Liver (tissue), 9 donors: ENCODE results near the gene SLC16A2. TPM values are rescaled to one million over a fixed set of nuclear protein-coding genes. Genes with fewer than 3 reads are reported as not detected.

Experiments
- DNase-seq: peaks from one replicate; pipeline ENCODE4 v3.0.0-alpha.2; 2017; ENCODE audit warnings: low spot score
- H3K27ac ChIP-seq, 2 donors: one replicate each; pipeline ENCODE4 v1.7.0; 2013; ENCODE audit warnings: inconsistent platforms in 2 of 2, low read length in 2 of 2, control low read depth in 1 of 2, low read depth in 1 of 2, mild to moderate bottlenecking in 1 of 2
- H3K27me3 ChIP-seq, 4 donors: one replicate each; pipeline versions ENCODE4 v1.6.1 to v1.7.0; 2013; ENCODE audit warnings: low read length in 3 of 4, inconsistent platforms in 1 of 4, mild to moderate bottlenecking in 1 of 4, moderate library complexity in 1 of 4; ENCODE audit not compliant: control insufficient read depth in 4 of 4, insufficient read depth in 4 of 4
- H3K36me3 ChIP-seq, 4 donors: one replicate each; pipeline versions ENCODE4 v1.6.1 to v1.7.0; 2013; ENCODE audit warnings: low read length in 3 of 4, mild to moderate bottlenecking in 3 of 4, low read depth in 1 of 4, moderate library complexity in 1 of 4; ENCODE audit not compliant: control insufficient read depth in 4 of 4, insufficient read depth in 3 of 4
- H3K4me1 ChIP-seq, 4 donors: one replicate each; pipeline versions ENCODE4 v1.6.1 to v1.7.0; 2013; ENCODE audit warnings: low read length in 3 of 4, mild to moderate bottlenecking in 3 of 4, moderate library complexity in 1 of 4; ENCODE audit not compliant: control insufficient read depth in 4 of 4, insufficient read depth in 4 of 4
- H3K4me3 ChIP-seq, 3 donors: one replicate each; pipeline versions ENCODE4 v1.6.1 to v1.7.0; 2013; ENCODE audit warnings: low read length in 3 of 3, control low read depth in 1 of 3, low read depth in 1 of 3, mild to moderate bottlenecking in 1 of 3
- H3K9ac ChIP-seq, 2 donors: one replicate each; pipeline ENCODE4 v1.7.0; 2013; ENCODE audit warnings: low read length in 2 of 2, mild to moderate bottlenecking in 2 of 2, moderate library complexity in 2 of 2, control low read depth in 1 of 2, low read depth in 1 of 2
- H3K9me3 ChIP-seq, 4 donors: one replicate each; pipeline versions ENCODE4 v1.6.1 to v1.7.0; 2013; ENCODE audit warnings: low read length in 3 of 4; ENCODE audit not compliant: control insufficient read depth in 4 of 4
- ATF3 ChIP-seq: IDR thresholded peaks from 2 replicates; pipeline ENCODE4 v1.6.1; 2016; ENCODE audit warnings: antibody characterized with exemption
- CTCF ChIP-seq: fragments of 150-350 bp; IDR thresholded peaks from 2 replicates; pipeline ENCODE4 v1.5.1; 2017; ENCODE audit warnings: improper control_type of control experiment, low read depth, low read length; ENCODE audit not compliant: missing input control
- GABPA ChIP-seq, 2 donors: IDR thresholded peaks in 1 of 2; conservative IDR thresholded peaks in 1 of 2; 2 replicates each; pipeline ENCODE4 v1.6.1; 2016; ENCODE audit warnings: antibody characterized with exemption in 2 of 2, mild to moderate bottlenecking in 1 of 2, moderate library complexity in 1 of 2
- HNF4A ChIP-seq, 2 donors: conservative IDR thresholded peaks; 2 replicates each; pipeline ENCODE4 v1.6.1; 2016; ENCODE audit warnings: antibody characterized with exemption in 2 of 2, mild to moderate bottlenecking in 2 of 2
- HNF4G ChIP-seq: IDR thresholded peaks from 2 replicates; pipeline ENCODE4 v1.6.1; 2016; ENCODE audit warnings: antibody characterized with exemption
- JUND ChIP-seq, 2 donors: IDR thresholded peaks; 2 replicates each; pipeline ENCODE4 v1.6.1; 2016; ENCODE audit warnings: antibody characterized with exemption in 2 of 2
- MAX ChIP-seq: IDR thresholded peaks from 2 replicates; pipeline ENCODE4 v1.6.1; 2016; ENCODE audit warnings: antibody characterized with exemption
- NR2F2 ChIP-seq: IDR thresholded peaks from 2 replicates; pipeline ENCODE4 v1.6.1; 2016; ENCODE audit warnings: antibody characterized with exemption
- RAD21 ChIP-seq, 2 donors: IDR thresholded peaks; 2 replicates each; pipeline ENCODE4 v1.6.1; 2016; ENCODE audit warnings: antibody characterized with exemption in 2 of 2, mild to moderate bottlenecking in 2 of 2
- REST ChIP-seq: IDR thresholded peaks from 2 replicates; pipeline ENCODE4 v1.6.1; 2016; ENCODE audit warnings: antibody characterized with exemption, mild to moderate bottlenecking
- TAF1 ChIP-seq: conservative IDR thresholded peaks from 2 replicates; pipeline ENCODE4 v1.6.1; 2016; ENCODE audit warnings: antibody characterized with exemption, mild to moderate bottlenecking
- WGBS: extraction: QIAGEN DNeasy Blood & Tissue Kit; methylation state at CpG from one replicate; pipeline ENCODE4 v1.1.7; 2013; 5-methylcytosine and 5-hydroxymethylcytosine counted together
- polyA plus RNA-seq, 2 donors: library from polyadenylated mRNA; stranded (reverse) in 1 of 2; unstranded in 1 of 2; fragments of 200-250 nt in 1 of 2; fragments of >200 nt in 1 of 2; fragmentation: Nextera tagmentation in 1 of 2; extraction: Ambion mirVana in 1 of 2; gene quantifications; one replicate each; pipeline versions ENCODE4 v1.2.1 to v1.2.3, GENCODE V29; 2013 to 2015
- total RNA-seq, 2 donors: library from RNA; depleted of rRNA; stranded (reverse); fragments of >200 nt; gene quantifications; one replicate each; pipeline ENCODE4 v1.2.3, GENCODE V29; 2014
- donor health status: healthy.
- donor health status: healthy.
- donor health status: healthy.
- donor health status: healthy.
- donor health status: healthy.

The SLC16A2 gene
- total and polyA plus RNA-seq, 4 donors = 10.0 to 32.7 (median 21.9) TPM

- H3K36me3 ChIP-seq = no peaks in the 10 kb centered on the region
- no peak overlapping the region for H3K9ac ChIP-seq
- WGBS = 88% methylated on average over 1 of the region's 1 CpG
- DNase-seq = no peak
- TF ChIP-seq ATF3 (no peak), MAX (no peak), CTCF (no peak), NR2F2 (no peak), TAF1 (no peak)
- H3K9me3 ChIP-seq = no peaks in the 10 kb centered on the region
- peaks cover 0 to 2% (median 0%) of the 10 kb centered on the region in 4 donors for H3K27me3 ChIP-seq
- H3K4me3 ChIP-seq = no peak overlapping the region
- H3K27ac ChIP-seq = no peak overlapping the region
- H3K4me1 ChIP-seq = peaks cover 0 to 10% (median 0%) of the 10 kb centered on the region in 4 donors
These were observed 69.0 kb downstream of the SLC16A2 start for GRCh38 chrX:74490247-74490646.

- WGBS = 83% methylated on average over 3 of the region's 3 CpGs
- no peaks in the 10 kb centered on the region for H3K9me3 ChIP-seq
- H3K27ac ChIP-seq = no peak overlapping the region
- peaks cover 0 to 2% (median 0%) of the 10 kb centered on the region in 4 donors for H3K27me3 ChIP-seq
- no peak for DNase-seq
- H3K4me1 ChIP-seq = peaks cover 0 to 10% (median 0%) of the 10 kb centered on the region in 4 donors
- TF ChIP-seq MAX (no peak), NR2F2 (no peak), GABPA (IDR thresholded peaks at IDR 0.05 in 1 of 2, conservative IDR thresholded peaks at IDR 0.05 in 1 of 2) (no peak), RAD21 (IDR thresholded peaks at IDR 0.05) (peak; percentile 23 to 71), CTCF (peak; percentile 24)
- H3K9ac ChIP-seq = no peak overlapping the region
- no peaks in the 10 kb centered on the region for H3K36me3 ChIP-seq
- no peak overlapping the region for H3K4me3 ChIP-seq
These were observed 71.5 kb downstream of the SLC16A2 start for GRCh38 chrX:74492720-74493201.

- peaks cover 0 to 2% (median 0%) of the 10 kb centered on the region in 4 donors for H3K27me3 ChIP-seq
- no peaks in the 10 kb centered on the region for H3K36me3 ChIP-seq
- 96% methylated on average over 3 of the region's 3 CpGs for WGBS
- no peak for DNase-seq
- no peaks in the 10 kb centered on the region for H3K9me3 ChIP-seq
- H3K4me1 ChIP-seq = peaks cover 0 to 11% (median 3%) of the 10 kb centered on the region in 4 donors
- no peak overlapping the region for H3K4me3 ChIP-seq
- H3K9ac ChIP-seq = no peak overlapping the region
- H3K27ac ChIP-seq = no peak overlapping the region
- TF ChIP-seq REST (no peak), HNF4G (no peak), HNF4A (conservative IDR thresholded peaks at IDR 0.05) (no peak), ATF3 (no peak), CTCF (no peak), TAF1 (no peak), JUND (IDR thresholded peaks at IDR 0.05) (no peak)
These were observed 72.5 kb downstream of the SLC16A2 start for GRCh38 chrX:74493806-74494205.
